Skeletal muscle tissue (tissue), 4 donors: ENCODE results near the gene PLEKHM1. TPM values are rescaled to one million over a fixed set of nuclear protein-coding genes. Genes with fewer than 3 reads are reported as not detected.
"Not testable (repeated sequence)": the region's sequence is repeated elsewhere in the genome, so short reads cannot be mapped to it uniquely, and the experiment has no call there.

Source experiments
- H3K27ac ChIP-seq: one replicate; pipeline ENCODE4 v1.7.0; 2013; ENCODE audit warnings: mild to moderate bottlenecking, low read depth, low read length, inconsistent platforms
- H3K27me3 ChIP-seq, 3 donors: one replicate each; pipeline ENCODE4 v1.7.0; 2013; ENCODE audit warnings: low read length in 3 of 3; ENCODE audit not compliant: control insufficient read depth in 3 of 3, insufficient read depth in 3 of 3
- H3K36me3 ChIP-seq, 3 donors: one replicate each; pipeline ENCODE4 v1.7.0; 2013; ENCODE audit warnings: low read length in 3 of 3; ENCODE audit not compliant: control insufficient read depth in 3 of 3, insufficient read depth in 3 of 3
- H3K4me1 ChIP-seq, 3 donors: one replicate each; pipeline ENCODE4 v1.7.0; 2013; ENCODE audit warnings: low read length in 3 of 3, mild to moderate bottlenecking in 3 of 3; ENCODE audit not compliant: control insufficient read depth in 3 of 3, insufficient read depth in 3 of 3
- H3K4me3 ChIP-seq, 3 donors: one replicate each; pipeline ENCODE4 v1.7.0; 2013; ENCODE audit warnings: low read length in 3 of 3
- H3K9ac ChIP-seq, 3 donors: one replicate each; pipeline ENCODE4 v1.7.0; 2013; ENCODE audit warnings: low read length in 3 of 3, mild to moderate bottlenecking in 3 of 3, moderate library complexity in 2 of 3, low read depth in 1 of 3
- H3K9me3 ChIP-seq, 3 donors: one replicate each; pipeline ENCODE4 v1.7.0; 2013; ENCODE audit warnings: low read length in 3 of 3; ENCODE audit not compliant: control insufficient read depth in 3 of 3
- total RNA-seq: library from RNA; depleted of rRNA; stranded (reverse); fragments of >200 nt; gene quantifications from one replicate; pipeline ENCODE4 v1.2.3, GENCODE V29; 2014
- donor health status: Osteomylitis.

PLEKHM1 gene
- total RNA-seq, 1 donor from 2014 or later = 7.8 TPM

DNA sequence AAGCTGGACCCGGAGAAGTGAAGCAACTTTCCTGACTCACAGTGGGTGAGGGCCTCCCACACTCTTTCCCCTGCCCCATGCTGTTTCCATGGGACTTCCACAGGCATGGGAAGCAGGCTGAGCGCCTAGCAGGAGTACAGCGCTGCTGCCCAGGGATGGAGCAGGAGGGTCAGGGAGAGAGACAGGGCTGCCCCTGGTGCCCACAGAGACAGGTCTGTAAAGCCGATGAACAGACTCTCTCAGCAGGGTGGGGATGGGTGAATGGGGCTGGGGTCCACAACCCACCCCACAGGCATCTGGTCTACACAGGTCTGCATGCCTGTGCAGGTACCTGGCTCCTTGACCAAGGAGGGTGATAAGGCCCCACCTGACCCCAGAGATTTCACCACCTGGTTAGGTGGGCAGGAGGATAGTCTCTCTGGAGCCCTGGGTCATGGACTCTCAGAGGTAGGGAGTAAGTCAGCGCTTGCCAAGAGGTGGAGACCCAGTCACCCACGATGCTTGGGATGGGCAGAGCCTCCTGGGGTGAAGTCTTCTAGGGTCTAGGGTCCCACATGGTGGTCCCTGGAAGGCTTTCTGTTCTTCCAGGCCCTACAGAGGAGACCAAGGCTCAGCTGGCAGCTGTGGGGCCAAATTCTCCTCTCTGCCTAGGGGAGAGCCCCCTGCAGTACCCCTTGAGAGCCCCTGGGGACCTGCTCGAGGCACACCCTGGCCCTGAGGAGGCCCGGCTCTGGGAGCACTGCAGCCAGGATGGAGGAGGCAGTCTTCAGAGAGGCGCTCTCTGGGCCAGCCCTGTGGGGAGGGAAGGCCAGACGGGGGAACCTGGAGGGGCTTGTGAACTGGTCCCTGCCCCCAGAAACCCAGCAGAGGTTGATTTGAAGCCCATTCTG lies 46.9 kb downstream of the PLEKHM1 start:
- H3K9ac ChIP-seq, H3K9me3 ChIP-seq, H3K4me3 ChIP-seq: not testable (repeated sequence)

DNA sequence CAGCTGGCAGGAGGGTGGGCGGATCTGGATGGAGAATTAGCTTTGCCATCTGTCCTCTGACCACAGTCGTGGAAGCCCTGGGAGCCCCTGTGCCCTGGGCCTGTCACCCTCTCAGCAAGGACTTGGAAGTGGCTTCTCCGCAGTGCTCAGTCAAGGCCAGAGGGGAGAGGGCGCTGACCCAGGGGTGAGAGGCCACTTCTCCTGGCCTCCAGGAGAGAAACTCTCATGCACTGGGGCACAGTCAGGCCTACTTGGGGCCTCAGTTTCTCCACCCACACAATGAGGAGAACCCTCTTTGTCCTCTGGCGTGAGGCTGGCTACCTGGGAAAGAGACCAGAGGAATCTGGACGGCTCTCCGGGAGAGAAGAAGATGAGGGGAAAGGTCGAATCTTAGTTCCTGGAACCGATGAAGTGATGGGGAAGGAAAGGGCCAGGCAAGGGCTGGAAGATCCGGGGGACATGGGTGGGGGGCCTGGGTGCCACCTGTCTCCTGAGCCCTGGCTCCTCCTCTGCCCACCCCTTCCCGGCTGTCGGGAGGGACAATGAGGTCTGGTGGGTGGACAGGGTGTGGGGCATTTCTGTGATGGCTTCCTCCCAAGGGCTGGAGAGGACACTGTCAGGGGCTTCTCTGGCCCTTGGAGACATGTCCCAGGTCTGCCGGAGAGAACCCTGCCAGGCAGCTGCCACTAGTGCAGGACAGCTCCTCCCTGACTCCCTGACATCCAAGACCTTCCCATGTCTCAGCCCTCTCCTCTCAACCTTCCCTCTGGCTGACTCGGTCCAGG lies 48.8 kb downstream of the PLEKHM1 start:
- peaks cover 24 to 33% (median 29%) of the 10 kb centered on the region in 3 donors for H3K4me1 ChIP-seq
- peaks cover 13 to 18% (median 18%) of the 10 kb centered on the region in 3 donors for H3K36me3 ChIP-seq
- H3K4me3 ChIP-seq = no peak overlapping the region
- H3K9ac ChIP-seq = no peak overlapping the region
- H3K27me3 ChIP-seq = no peaks in the 10 kb centered on the region
- H3K9me3 ChIP-seq = no peaks in the 10 kb centered on the region
- no peak overlapping the region for H3K27ac ChIP-seq

More for the DNA sequence above, 46.9 kb downstream of the PLEKHM1 start:
- peaks cover 3 to 11% (median 10%) of the 10 kb centered on the region in 3 donors for H3K36me3 ChIP-seq
- H3K27ac ChIP-seq, H3K27me3 ChIP-seq: not testable (repeated sequence)
- peaks cover 24 to 33% (median 29%) of the 10 kb centered on the region in 3 donors for H3K4me1 ChIP-seq

GRCh38 chr17:45440839-45441515 lies 49.5 kb downstream of the PLEKHM1 start:
- H3K27ac ChIP-seq, H3K9me3 ChIP-seq, H3K27me3 ChIP-seq, H3K4me3 ChIP-seq: not testable (repeated sequence)
- peaks cover 24 to 33% (median 29%) of the 10 kb centered on the region in 3 donors for H3K4me1 ChIP-seq
- H3K36me3 ChIP-seq = peaks cover 18 to 25% (median 21%) of the 10 kb centered on the region in 3 donors
- peak overlapping the region in 1 of 3 donors; percentile 16 for H3K9ac ChIP-seq

- Histone ChIP-seq H3K36me3 (peaks cover 21 to 28% (median 24%) of the 10 kb centered on the region in 3 donors), H3K27me3 (no peaks in the 10 kb centered on the region), H3K4me1 (peaks cover 24 to 33% (median 29%) of the 10 kb centered on the region in 3 donors), H3K4me3 (peak overlapping the region in 1 of 3 donors; percentile 36), H3K9ac (peak overlapping the region in 1 of 3 donors; percentile 57), H3K27ac (peak overlapping the region; percentile 69), H3K9me3 (no peaks in the 10 kb centered on the region)
Observed at GRCh38 chr17:45440161-45440778, 50.3 kb downstream of the PLEKHM1 start.

GRCh38 chr17:45438931-45439610 lies 51.5 kb downstream of the PLEKHM1 start:
- Histone ChIP-seq H3K9me3 (no peaks in the 10 kb centered on the region), H3K4me1 (peaks cover 24 to 33% (median 29%) of the 10 kb centered on the region in 3 donors), H3K27ac (peak overlapping the region; percentile 69), H3K9ac (peak overlapping the region in 2 of 3 donors; percentile 57 to 61), H3K27me3 (no peaks in the 10 kb centered on the region), H3K4me3 (no peak overlapping the region), H3K36me3 (peaks cover 17 to 26% (median 24%) of the 10 kb centered on the region in 3 donors)

GRCh38 chr17:45437465-45438283 lies 52.8 kb downstream of the PLEKHM1 start:
- peaks cover 24 to 33% (median 32%) of the 10 kb centered on the region in 3 donors for H3K4me1 ChIP-seq
- H3K4me3 ChIP-seq = no peak overlapping the region
- peaks cover 0 to 3% (median 0%) of the 10 kb centered on the region in 3 donors for H3K27me3 ChIP-seq
- H3K9me3 ChIP-seq = no peaks in the 10 kb centered on the region
- peaks cover 17 to 26% (median 24%) of the 10 kb centered on the region in 3 donors for H3K36me3 ChIP-seq
- no peak overlapping the region for H3K9ac ChIP-seq
- H3K27ac ChIP-seq = no peak overlapping the region

DNA sequence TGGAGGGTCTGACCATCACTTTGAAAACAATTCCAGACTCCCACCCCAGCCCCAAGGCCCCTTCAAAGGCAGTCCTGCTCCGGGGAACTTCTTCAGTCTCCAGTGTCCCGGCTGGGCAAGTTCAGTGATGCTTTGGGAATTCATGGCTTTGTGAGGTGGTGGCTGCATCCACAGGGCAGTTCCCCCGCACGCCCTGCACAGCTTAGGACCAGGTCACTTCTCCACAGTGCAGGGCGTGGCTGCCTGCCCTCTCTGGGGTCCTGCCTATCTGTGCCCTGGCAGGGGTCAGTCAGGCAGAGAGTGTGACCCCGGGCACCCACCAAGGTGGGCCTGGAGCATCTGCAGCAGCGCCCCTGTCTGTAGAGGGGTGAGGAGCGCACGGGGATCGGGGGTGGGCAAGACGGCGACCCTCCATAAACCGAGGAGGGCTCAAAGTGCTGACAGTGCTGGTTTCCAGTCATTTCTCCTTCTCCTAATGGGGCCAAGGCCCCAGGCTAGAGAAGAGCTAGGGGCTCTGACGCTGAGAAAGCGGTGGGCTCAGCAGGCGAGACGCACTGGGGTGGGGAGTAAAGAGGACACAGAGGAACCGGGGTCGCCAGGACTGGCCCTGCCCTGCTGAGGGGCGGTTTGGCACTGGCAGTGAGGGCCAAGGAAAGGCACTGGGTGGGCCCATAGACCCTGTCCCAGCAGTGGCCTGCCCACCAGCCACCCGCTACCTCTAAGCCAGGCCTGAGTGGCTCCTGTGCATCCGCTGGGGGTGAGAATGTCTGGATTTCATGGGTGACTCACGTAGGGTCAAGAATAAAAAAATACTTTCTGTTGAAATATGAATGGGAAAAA lies 53.7 kb downstream of the PLEKHM1 start:
- Histone ChIP-seq H3K9me3 (no peaks in the 10 kb centered on the region), H3K27me3 (peaks cover 0 to 3% (median 0%) of the 10 kb centered on the region in 3 donors), H3K27ac (no peak overlapping the region), H3K4me1 (peaks cover 24 to 36% (median 31%) of the 10 kb centered on the region in 3 donors), H3K36me3 (peaks cover 17 to 26% (median 24%) of the 10 kb centered on the region in 3 donors), H3K4me3 (no peak overlapping the region), H3K9ac (no peak overlapping the region)

GRCh38 chr17:45436161-45436560 lies 54.4 kb downstream of the PLEKHM1 start:
- Histone ChIP-seq H3K36me3 (peaks cover 17 to 26% (median 24%) of the 10 kb centered on the region in 3 donors), H3K9me3 (no peaks in the 10 kb centered on the region), H3K27me3 (peaks cover 3 to 8% (median 5%) of the 10 kb centered on the region in 3 donors), H3K27ac (no peak overlapping the region), H3K4me3 (no peak overlapping the region), H3K4me1 (peaks cover 27 to 38% (median 31%) of the 10 kb centered on the region in 3 donors), H3K9ac (no peak overlapping the region)
